Stimulated activated CD4-positive, alpha-beta T cell treated with anti-CD3 and anti-CD28 coated beads, Interleukin-1b, Interleukin-23, amount 100 ng/mL, for 48 hours (primary cell): ENCODE data around the gene G6PD.

Experiments used
- DNase-seq: peaks from one replicate; pipeline ENCODE4 v3.0.0-alpha.2; 2020

Gene G6PD

GRCh38 chrX:154486052-154486395 lies 60.6 kb downstream of the G6PD start:
- DNase-seq, result no peak

DNA sequence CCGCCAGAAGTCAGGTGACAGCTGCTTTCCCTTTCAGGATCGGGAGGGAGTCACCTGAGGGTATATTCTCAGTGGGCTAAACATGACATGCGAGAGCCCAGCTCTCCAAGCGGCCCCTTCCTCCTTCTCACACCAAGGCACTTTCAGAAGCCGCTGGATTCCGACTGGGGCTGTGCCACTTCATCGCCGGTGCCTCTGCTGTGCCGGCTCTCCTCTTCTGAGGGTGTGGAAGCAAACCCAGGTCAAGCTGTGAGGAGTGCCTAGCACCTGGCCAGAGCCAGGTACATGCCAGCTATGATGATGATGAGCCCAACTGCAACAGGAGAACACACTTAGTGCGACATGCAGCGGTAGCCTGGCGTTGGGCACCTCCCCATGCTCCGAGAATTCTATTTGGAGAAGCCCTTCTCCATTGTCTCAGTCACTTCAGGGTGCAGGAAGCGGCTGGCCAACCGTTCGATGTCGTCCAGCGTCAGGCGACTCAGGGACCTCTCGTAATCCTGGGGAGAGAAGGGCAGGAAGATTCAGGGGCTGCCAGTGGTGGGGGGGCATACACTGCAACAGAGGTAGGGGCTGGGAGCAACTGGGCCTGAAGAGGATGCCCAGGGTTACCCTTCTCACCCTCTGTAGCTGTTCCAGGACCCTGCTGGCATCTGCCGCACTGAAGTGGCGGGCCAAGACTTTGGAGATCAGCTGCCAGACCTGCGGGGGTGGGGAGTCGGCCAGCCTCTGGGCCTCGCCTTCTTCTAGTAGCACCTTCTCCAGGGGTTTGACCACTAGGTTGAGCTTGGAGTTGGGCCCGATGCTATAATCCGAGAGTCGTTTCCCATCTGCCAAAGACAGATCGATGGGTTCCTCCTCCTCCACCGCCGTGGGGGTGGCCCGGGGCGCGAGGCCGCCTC lies 61.2 kb downstream of the G6PD start:
- no peak for DNase-seq

GRCh38 chrX:154484255-154485149 lies 62.1 kb downstream of the G6PD start:
- no peak for DNase-seq

DNA sequence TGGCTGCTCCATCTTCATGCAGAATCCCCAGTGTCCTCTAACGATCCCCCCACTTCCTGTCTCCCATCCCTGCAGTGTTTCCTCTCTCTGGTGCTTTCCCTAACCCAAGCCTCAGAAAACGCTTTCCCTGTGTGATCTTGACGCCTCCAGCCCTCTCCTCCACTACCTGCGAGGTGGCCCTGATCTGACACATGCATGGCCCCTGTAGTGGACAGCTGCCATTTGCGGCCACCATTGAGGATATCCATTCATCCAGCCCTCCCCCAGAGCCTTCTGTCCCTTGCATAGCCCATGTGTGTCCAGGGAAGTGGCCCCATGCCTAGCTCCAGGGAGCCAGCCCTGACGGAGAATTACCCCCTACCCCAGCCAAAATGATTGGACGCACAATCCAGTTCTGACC lies 63.3 kb downstream of the G6PD start:
- no peak for DNase-seq

- DNase-seq, result no peak
These were observed 63.9 kb downstream of the G6PD start for GRCh38 chrX:154482786-154483185.

GRCh38 chrX:154481911-154482601 lies 64.6 kb downstream of the G6PD start:
- DNase-seq, result no peak
